HG03060 (cell line): ENCODE data around the gene PSMA7.

Experiments
- ATAC-seq: cut with Tn5 transposase; IDR thresholded peaks from one replicate; pipeline ENCODE4 v1.9.1; 2021; ENCODE audit warnings: low read depth, moderate number of reproducible peaks; ENCODE audit not compliant: unreplicated experiment

Gene PSMA7

DNA sequence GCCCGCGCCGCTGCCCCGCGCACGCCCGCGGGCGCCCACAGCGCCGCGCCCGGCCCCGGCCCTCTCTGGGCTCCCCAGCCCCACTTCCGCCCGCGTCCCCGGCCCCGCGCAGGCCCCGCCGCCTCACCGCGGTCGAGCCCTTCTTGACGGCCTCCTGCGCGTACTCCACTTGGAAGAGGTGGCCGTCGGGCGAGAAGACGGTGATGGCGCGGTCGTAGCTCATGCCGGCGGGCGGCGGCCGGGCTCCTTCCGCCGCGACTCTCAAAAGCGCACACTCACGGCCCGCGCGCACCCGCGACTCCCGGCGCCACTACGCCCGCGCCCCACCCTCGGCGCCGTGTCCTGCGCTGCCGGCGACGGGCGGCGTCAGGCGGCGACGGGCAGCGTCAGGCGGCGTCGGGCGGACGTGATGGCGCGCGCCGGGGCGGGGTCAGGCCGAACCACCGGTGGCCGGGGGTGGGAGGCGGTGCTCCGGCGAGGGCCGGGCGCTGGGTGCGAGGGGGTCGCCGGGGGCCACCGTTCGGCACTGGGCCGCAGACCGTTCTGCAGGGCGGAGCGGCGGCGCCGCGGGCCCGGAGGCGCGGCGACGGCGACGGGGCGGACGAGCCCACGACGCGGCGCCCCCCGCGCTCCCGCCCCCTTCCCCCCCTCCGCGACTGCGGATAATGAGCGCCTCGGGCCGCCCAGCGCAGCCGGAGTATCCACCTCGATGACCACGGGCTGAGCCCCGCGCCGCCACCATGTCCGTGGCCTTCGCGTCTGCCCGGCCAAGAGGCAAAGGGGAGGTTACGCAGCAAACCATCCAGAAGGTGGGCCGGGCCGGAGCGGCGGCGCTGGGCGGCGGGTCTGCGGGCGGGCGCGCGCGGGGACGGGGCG lies at the start of gene PSMA7, which contains the start of gene SS18L1:
PSMA7 (minus strand) TSS at position 314 of the 876 bp plus-strand sequence; CDS start at position 223, 91 bp downstream.
SS18L1 (plus strand) TSS at position 689 of the 876 bp plus-strand sequence; CDS start at position 741, 52 bp downstream.
- ATAC-seq: peak; percentile 32

DNA sequence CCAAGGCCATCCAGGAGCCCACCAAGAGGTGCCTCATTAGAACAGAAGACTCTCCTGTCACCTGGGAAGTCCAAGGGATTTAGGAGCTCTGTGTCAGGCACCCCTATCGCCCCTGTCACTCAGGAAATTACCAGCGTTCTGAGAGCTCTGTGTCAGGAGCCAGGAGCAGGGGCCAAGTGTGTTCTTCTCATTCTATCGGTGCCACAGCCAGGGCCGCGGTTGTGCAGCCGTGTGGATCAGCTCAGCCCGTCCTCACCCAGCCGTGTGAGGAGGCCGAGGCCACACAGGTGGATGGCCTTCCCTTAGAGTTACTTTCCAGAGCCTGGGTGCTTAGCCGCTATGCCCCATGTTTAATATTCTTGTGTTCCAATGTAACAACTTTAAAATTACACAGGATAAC lies 49.4 kb upstream of the PSMA7 start:
- ATAC-seq: no peak

DNA sequence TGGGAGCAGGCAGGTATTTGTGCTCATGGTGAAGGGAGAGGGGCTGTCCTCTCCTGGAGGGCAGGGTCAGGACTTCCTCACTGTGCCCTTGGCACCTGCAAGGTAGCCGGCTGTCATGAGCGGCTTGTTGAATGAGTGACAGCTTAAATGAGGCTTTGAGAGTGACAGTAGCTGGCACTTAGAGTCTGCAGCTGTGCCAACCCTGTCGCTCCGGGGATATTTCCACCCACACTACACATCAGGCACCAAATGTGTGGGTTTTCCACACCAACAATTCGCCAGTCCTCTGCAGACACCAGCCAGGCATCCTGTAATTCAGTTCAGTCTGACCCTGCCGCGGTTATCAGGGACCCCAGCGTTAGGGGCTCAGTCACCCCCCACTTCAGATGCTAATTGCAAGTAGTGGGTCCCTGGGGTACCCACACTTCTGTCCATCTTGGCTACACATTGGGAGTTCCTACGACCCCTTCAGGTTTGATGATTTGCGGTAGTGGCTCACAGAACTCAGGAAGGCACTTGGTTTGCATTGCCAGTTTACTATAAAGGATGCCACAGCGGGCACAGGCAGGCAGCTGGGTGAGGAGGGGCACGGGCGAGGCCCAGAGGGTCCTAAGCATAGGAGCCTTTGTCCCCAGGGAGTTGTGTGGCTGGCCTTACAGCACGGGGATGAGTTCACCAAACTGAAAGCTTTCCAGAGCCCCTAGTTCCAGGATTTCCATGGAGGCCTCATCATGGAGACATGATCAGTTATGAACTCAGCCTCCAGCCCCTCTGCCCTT lies 48.8 kb upstream of the PSMA7 start:
- no peak for ATAC-seq

- ATAC-seq: no peak
Observed at GRCh38 chr20:62190639-62191411, 47.6 kb upstream of the PSMA7 start.

GRCh38 chr20:62186887-62187866 lies 44.0 kb upstream of the PSMA7 start:
- ATAC-seq: no peak

DNA sequence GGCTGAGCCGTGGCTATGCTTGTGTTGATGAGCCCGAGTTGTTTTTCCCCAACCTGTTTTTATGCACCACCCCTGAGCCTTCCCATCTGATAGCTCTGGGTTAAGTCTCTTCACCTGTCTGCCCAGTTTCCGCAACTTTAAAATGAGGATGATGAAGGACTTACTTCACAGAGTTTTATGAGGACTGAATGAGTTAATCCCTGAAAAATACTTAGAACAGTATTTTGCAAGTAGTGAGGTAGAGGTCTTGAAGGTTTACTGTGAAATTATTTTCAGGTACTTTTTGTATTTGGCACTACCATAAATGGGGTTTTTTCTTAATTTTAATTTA lies 42.9 kb upstream of the PSMA7 start:
- ATAC-seq: no peak

DNA sequence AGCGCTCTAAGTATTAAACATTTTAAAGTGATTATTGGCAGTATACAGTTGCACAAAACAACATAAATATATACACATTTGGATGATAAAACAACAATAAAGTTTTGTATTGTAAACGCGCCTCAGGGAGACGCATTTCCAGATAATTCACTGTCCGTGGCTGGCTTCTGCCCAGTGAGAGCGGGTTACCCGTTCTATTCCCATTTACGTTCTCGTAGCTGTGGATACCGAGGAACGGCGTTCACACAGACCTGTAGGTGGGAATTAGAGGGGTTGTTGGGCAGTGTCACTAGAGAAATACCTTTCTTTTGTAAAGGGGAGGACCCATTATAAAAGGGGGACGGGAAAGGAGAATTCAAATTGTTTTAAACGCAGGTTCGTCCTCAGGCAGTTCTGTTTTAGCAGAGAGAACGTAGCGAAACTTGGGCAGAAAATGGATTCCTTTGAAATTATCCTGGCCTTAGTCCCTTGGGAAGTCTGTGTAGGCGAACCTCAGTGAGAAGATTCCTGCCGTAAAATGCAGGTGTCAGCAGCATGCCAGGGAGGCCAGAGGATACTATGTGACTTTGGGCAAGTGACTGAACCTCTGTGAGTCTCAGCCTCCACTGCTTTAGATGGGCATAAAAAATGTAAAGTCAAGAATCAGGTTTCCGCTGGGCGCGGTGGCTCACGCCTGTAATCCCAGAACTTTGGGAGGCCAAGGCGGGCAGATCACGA lies 40.4 kb upstream of the PSMA7 start:
- no peak for ATAC-seq

DNA sequence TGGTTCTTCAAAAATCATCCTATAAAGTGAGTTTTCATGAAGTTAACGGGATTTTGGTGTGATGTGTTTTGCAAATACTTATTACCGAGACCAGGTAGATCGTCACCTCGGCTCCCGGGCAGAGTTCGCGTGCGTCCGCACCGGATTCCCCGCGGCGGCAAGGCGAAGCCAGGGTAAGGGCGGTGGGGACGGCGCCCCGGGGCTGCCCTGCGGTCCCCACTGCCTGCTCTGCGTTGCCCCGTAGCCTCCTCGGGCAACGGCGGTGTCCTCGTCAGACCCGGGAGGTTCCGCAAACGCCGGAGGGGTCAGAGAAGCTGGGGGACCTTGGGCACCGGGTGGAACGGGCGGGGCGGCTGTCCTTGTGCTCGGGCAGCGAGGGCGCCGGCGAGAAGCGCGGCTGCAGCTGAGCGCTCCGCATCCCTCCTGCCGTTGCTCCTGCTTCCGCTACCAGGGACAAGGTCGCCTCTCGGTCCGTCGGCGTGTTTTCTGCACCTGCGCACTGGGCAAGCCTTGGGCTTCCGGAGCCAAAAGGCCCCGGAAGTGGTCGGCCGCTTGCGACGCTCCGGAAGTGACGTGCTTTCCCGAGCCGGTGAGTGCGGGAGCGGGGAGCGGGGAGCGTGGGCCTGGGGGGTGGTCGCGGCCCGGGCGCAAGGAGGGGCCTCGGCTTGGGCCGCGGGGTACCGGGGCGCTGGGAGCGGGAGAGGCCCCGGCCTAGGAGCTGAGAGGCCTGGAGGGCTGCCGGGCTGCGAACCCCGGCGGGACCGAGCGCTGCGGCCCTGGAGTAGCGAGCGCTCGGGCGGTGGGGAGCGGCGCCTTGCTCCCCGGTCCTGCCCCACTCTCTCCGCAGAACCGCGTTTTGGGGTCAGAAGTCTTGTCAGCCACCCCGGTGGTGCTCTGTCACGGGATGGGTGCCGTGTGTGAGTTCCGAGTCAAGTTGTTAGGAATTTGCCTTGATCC lies 39.6 kb upstream of the PSMA7 start, which contains the start of gene MTG2:
MTG2 (plus strand) TSS at position 560 of the 957 bp plus-strand sequence. CDS start 10,393 bp downstream, outside the sequence.
- peak; percentile 89 for ATAC-seq

GRCh38 chr20:62181808-62182207 lies 38.6 kb upstream of the PSMA7 start:
- ATAC-seq: no peak

DNA sequence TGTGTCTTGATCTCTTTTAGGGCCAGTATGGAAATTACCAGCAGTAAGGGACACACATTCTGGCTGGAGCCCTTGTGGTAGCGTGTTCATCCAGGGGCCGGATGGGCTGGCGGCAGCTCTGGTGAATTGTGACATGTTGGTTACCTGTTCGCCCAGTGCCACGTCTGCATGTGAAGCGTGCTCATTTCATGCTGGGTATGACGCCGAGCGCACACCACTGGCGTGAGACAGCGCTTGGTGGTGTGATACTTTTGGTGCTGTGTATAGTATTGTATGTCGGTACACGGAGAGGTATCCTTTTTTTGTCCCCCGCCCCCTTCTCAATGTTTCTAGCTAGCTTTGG lies 35.9 kb upstream of the PSMA7 start:
- no peak for ATAC-seq

- ATAC-seq: no peak
Observed at GRCh38 chr20:62178316-62179161, 35.3 kb upstream of the PSMA7 start.

DNA sequence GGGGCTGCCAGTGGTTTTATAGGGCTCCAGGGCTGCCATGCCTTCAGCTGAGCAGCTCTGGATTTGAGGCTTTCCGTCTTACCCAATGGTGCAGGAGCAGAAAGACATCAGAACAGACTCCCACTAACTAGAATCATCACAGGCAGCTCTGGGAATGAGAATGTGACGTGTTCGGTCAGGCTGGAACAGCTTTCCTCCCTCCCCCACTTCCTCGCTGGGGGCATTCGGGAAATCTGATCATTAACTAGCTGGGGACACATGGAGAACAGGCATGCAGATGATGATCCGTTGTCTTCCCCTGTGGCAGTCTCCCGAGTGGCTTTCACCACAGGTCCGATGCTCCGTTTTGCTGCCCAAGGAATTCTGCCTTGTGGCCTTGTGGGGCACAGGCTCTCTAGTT lies 34.1 kb upstream of the PSMA7 start:
- ATAC-seq: no peak

- ATAC-seq: no peak
Observed at GRCh38 chr20:62176866-62177265, 33.7 kb upstream of the PSMA7 start.

- no peak for ATAC-seq
Observed at GRCh38 chr20:62175711-62176110, 32.5 kb upstream of the PSMA7 start.

DNA sequence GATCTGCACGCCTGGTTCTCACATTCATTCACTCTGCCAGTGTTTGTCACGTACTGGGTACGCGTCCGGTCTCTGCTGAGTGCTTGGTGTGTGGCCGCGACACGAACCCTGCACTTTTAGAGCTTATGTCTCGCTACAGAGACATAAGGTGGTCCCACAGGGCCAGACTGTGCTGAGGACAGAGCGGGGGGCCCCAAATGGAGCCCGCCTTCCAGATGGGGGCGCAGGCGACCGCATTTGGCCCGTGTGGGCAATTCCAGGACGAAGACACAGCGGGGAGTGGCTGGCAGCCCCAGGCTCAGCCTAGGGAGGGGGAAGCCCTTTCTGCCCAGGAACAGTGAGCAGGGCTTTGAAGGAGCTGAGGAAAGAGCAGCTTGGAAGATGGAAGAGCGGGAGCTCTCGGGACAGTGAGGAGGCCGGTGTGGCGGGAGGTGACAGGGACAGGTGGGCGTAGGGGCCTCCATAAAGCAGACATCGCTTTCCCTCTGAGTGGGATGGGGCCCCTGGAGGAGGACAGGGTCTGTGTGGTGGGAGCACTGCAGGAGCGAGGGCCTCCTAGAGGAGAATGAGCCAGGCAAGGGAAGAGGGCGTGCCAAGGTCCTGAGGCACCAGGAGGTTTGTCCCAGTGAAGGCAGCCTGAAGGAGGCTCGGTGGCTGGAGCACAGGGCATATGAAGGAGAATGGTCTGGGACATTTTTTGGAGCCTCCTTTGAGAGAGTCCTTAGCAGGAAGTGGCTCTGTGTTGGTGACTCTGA lies 31.9 kb upstream of the PSMA7 start:
- ATAC-seq: no peak
